Measurements from ENCODE around the gene LDLRAD4.

GRCh38 chr18:13414521-13414920, 196.0 kb downstream of the LDLRAD4 start:
- TF ChIP-seq POLR2A (IDR thresholded peaks at IDR 0.05) (no peak), CTCF (IDR thresholded peaks at IDR 0.05) (no peak)

Measured in lower leg skin (tissue), 3 donors.